ENCODE measurements around the gene FAM53A. TPM values are rescaled to one million over a fixed set of nuclear protein-coding genes. Genes with fewer than 3 reads are reported as not detected.

FAM53A gene
- polyA plus RNA-seq, 3 donors, result 1.2 to 2.1 (median 1.5) TPM

GRCh38 chr4:1632109-1633104 lies 51.7 kb downstream of the FAM53A start:
- WGBS, 3 donors, result 77 to 82% (median 77%) methylated on average over 32 of the region's 32 CpGs

GRCh38 chr4:1631136-1631535 lies 53.0 kb downstream of the FAM53A start:
- 79 to 90% (median 86%) methylated on average over 9 of the region's 9 CpGs for WGBS, 3 donors
- no peak overlapping the region for H3K27ac ChIP-seq (ENCODE audit: low read depth, low read length)

More at GRCh38 chr4:1632109-1633104, 51.7 kb downstream of the FAM53A start:
- H3K27ac ChIP-seq (ENCODE audit: low read depth, low read length), result no peak overlapping the region

- H3K27ac ChIP-seq (ENCODE audit: low read depth, low read length), result no peak overlapping the region
- 92 to 95% (median 95%) methylated on average over 19 of the region's 19 CpGs for WGBS, 3 donors
Measured at GRCh38 chr4:1630266-1630665, 53.8 kb downstream of the FAM53A start.

GRCh38 chr4:1629699-1630083 lies 54.4 kb downstream of the FAM53A start:
- H3K27ac ChIP-seq (ENCODE audit: low read depth, low read length), result no peak overlapping the region
- 73 to 81% (median 79%) methylated on average over 10 of the region's 10 CpGs for WGBS, 3 donors

GRCh38 chr4:1628892-1629698 lies 55.0 kb downstream of the FAM53A start:
- no peak overlapping the region for H3K27ac ChIP-seq (ENCODE audit: low read depth, low read length)
- 35 to 40% (median 36%) methylated on average over 22 to 25 of the region's 25 CpGs for WGBS, 3 donors

GRCh38 chr4:1627417-1628313 lies 56.4 kb downstream of the FAM53A start:
- WGBS, 3 donors, result 81 to 89% (median 83%) methylated on average over 15 to 16 of the region's 16 CpGs
- no peak overlapping the region for H3K27ac ChIP-seq (ENCODE audit: low read depth, low read length)

GRCh38 chr4:1626941-1627340 lies 57.2 kb downstream of the FAM53A start:
- no peak overlapping the region for H3K27ac ChIP-seq (ENCODE audit: low read depth, low read length)
- WGBS, 3 donors, result 88 to 90% (median 90%) methylated on average over 9 of the region's 9 CpGs

GRCh38 chr4:1626151-1626550 lies 58.0 kb downstream of the FAM53A start:
- 70 to 92% (median 72%) methylated on average over 16 of the region's 16 CpGs for WGBS, 3 donors
- H3K27ac ChIP-seq (ENCODE audit: low read depth, low read length), result no peak overlapping the region

- WGBS, 3 donors, result 88 to 95% (median 88%) methylated on average over 20 to 23 of the region's 23 CpGs
- no peak overlapping the region for H3K27ac ChIP-seq (ENCODE audit: low read depth, low read length)
Measured at GRCh38 chr4:1625600-1626138, 58.4 kb downstream of the FAM53A start.

GRCh38 chr4:1624519-1624910 lies 59.6 kb downstream of the FAM53A start:
- 93 to 96% (median 95%) methylated on average over 12 of the region's 12 CpGs for WGBS, 3 donors
- no peak overlapping the region for H3K27ac ChIP-seq (ENCODE audit: low read depth, low read length)

- no peak overlapping the region for H3K27ac ChIP-seq (ENCODE audit: low read depth, low read length)
- 93 to 96% (median 96%) methylated on average over 21 of the region's 21 CpGs for WGBS, 3 donors
Measured at GRCh38 chr4:1623821-1624518, 60.1 kb downstream of the FAM53A start.

GRCh38 chr4:1623400-1623799 lies 60.7 kb downstream of the FAM53A start:
- H3K27ac ChIP-seq (ENCODE audit: low read depth, low read length), result no peak overlapping the region
- 87 to 91% (median 89%) methylated on average over 34 to 38 of the region's 38 CpGs for WGBS, 3 donors

GRCh38 chr4:1622956-1623355 lies 61.2 kb downstream of the FAM53A start:
- WGBS, 3 donors, result 76 to 80% (median 79%) methylated on average over 13 to 17 of the region's 17 CpGs
- H3K27ac ChIP-seq (ENCODE audit: low read depth, low read length), result no peak overlapping the region

- no peak overlapping the region for H3K27ac ChIP-seq (ENCODE audit: low read depth, low read length)
- 78 to 88% (median 81%) methylated on average over 11 of the region's 11 CpGs for WGBS, 3 donors
Measured at GRCh38 chr4:1622238-1622637, 61.9 kb downstream of the FAM53A start.

GRCh38 chr4:1621526-1621925 lies 62.6 kb downstream of the FAM53A start:
- WGBS, 3 donors, result 77 to 89% (median 85%) methylated on average over 8 to 10 of the region's 10 CpGs

GRCh38 chr4:1619151-1619672 lies 64.9 kb downstream of the FAM53A start:
- 86 to 96% (median 91%) methylated on average over 25 of the region's 25 CpGs for WGBS, 3 donors
- no peak overlapping the region for H3K27ac ChIP-seq (ENCODE audit: low read depth, low read length)

More at GRCh38 chr4:1621526-1621925, 62.6 kb downstream of the FAM53A start:
- H3K27ac ChIP-seq (ENCODE audit: low read depth, low read length), result no peak overlapping the region

- WGBS, 3 donors, result 80 to 92% (median 89%) methylated on average over 12 of the region's 12 CpGs
- no peak overlapping the region for H3K27ac ChIP-seq (ENCODE audit: low read depth, low read length)
Measured at GRCh38 chr4:1618438-1618837, 65.7 kb downstream of the FAM53A start.
